HepG2 (cell line): ENCODE data around the gene KEL. TPM values are rescaled to one million over a fixed set of nuclear protein-coding genes. Genes with fewer than 3 reads are reported as not detected.

Experiments used
- ATAC-seq: fragments of 200-7000 bp; cut with Tn5 transposase; 3 replicates; pipeline ENCODE4 v1.9.1; 2020; ENCODE audit warnings: mild to moderate bottlenecking, moderate library complexity
- BruUV-seq: library from RNA; stranded (reverse); fragments of 400-500 nt; replicated peaks from 2 replicates; lab custom pipeline; 2021; lab: Mats Ljungman, UMichigan
- CTCF ChIA-PET: fragments of 300-600 bp; formaldehyde crosslinking; extraction: SDS; loops from one replicate; lab custom pipeline; 2021; ENCODE audit warnings: low total read pairs, inconsistent platforms, low intra/inter-chr PET ratio; lab: Yijun Ruan, JAX
- POLR2A ChIA-PET: fragments of 350-600 bp; sonication (Branson Sonifier 250); formaldehyde crosslinking; loops from one replicate; lab custom pipeline; 2020; ENCODE audit warnings: antibody characterized with exemption, inconsistent platforms; lab: Yijun Ruan, JAX
- DNase-seq: peaks from one replicate; pipeline ENCODE4 v3.0.0-alpha.2; 2015; ENCODE audit warnings: low spot score
- FAIRE-seq: peaks from 3 replicates; lab custom pipeline; 2011; peaks lifted over from hg19 to GRCh38; lab: Jason Lieb, UNC
- H2AFZ ChIP-seq: one replicate; pipeline ENCODE4 v1.6.1; 2011; ENCODE audit warnings: low read length, inconsistent platforms
- H3K27ac ChIP-seq: fragments of 300-600 bp; 3 replicates; pipeline ENCODE4 v1.8.0; 2011; ENCODE audit warnings: mixed run types, mild to moderate bottlenecking, mixed read lengths, low read length, inconsistent platforms; ENCODE audit not compliant: insufficient read depth; ENCODE audit errors: extremely low read length
- H3K27me3 ChIP-seq, 2 experiments: fragments of 200-600 bp in 1 of 2; 2 replicates in 1 of 2; 3 replicates in 1 of 2; pipeline versions ENCODE4 v1.6.0 to v1.8.0; 2011; ENCODE audit warnings: low read length in 2 of 2, mild to moderate bottlenecking in 2 of 2, moderate library complexity in 2 of 2, inconsistent platforms in 1 of 2; ENCODE audit not compliant: insufficient read depth in 2 of 2, control insufficient read depth in 1 of 2
- H3K36me3 ChIP-seq, 2 experiments: fragments of 200-600 bp in 1 of 2; replicated peaks in 1 of 2; 2 replicates in 1 of 2; 3 replicates in 1 of 2; pipeline versions ENCODE4 v1.5.1 to v1.8.0; 2011; ENCODE audit warnings: low read length in 2 of 2, inconsistent platforms in 1 of 2; ENCODE audit not compliant: insufficient read depth in 2 of 2, control insufficient read depth in 1 of 2
- H3K4me1 ChIP-seq: 2 replicates; pipeline ENCODE4 v1.5.1; 2012; ENCODE audit warnings: low read length, inconsistent platforms; ENCODE audit not compliant: insufficient read depth
- H3K4me2 ChIP-seq: 2 replicates; pipeline ENCODE4 v1.6.0; 2011; ENCODE audit warnings: low read depth, low read length, inconsistent platforms
- H3K4me3 ChIP-seq, 3 experiments: fragments of 200-600 bp in 1 of 3; sonication (generic), shearing (Covaris generic) in 1 of 3; replicated peaks in 1 of 3; 2 replicates each; pipeline ENCODE4 v1.5.1; 2011 to 2016; ENCODE audit warnings: low read length in 3 of 3, inconsistent platforms in 2 of 3, low read depth in 2 of 3, mild to moderate bottlenecking in 2 of 3, control low read depth in 1 of 3, mixed read lengths in 1 of 3; ENCODE audit not compliant: insufficient read depth in 1 of 3
- H3K79me2 ChIP-seq: one replicate; pipeline ENCODE4 v1.6.1; 2011; ENCODE audit warnings: low read length, inconsistent platforms; ENCODE audit not compliant: insufficient read depth
- H3K9ac ChIP-seq: 2 replicates; pipeline ENCODE4 v1.6.0; 2011; ENCODE audit warnings: mild to moderate bottlenecking, low read depth, low read length, inconsistent platforms; ENCODE audit not compliant: insufficient read depth
- H3K9me3 ChIP-seq: 2 replicates; pipeline ENCODE4 v1.5.1; 2012; ENCODE audit warnings: mild to moderate bottlenecking, low read length
- H4K20me1 ChIP-seq: 2 replicates; pipeline ENCODE4 v1.6.0; 2011; ENCODE audit warnings: inconsistent platforms, mild to moderate bottlenecking, low read length, moderate library complexity; ENCODE audit not compliant: insufficient read depth
- BORCS8-MEF2B ChIP-seq: sonication (generic); formaldehyde crosslinking; IDR thresholded peaks from 2 replicates; pipeline ENCODE4 v1.8.0; 2022; ENCODE audit warnings: mild to moderate bottlenecking, missing genetic modification reagents
- CBX5 ChIP-seq: sonication (generic); formaldehyde crosslinking; IDR thresholded peaks from 2 replicates; pipeline ENCODE4 v1.4.0; 2020; ENCODE audit warnings: missing genetic modification reagents, borderline replicate concordance
- CEBPG ChIP-seq: IDR thresholded peaks from 2 replicates; pipeline ENCODE4 v1.6.1; 2016
- RNF2 ChIP-seq: fragments of 450-650 bp; conservative IDR thresholded peaks from 2 replicates; pipeline ENCODE4 v1.6.1; 2016; ENCODE audit warnings: low read depth
- ZNF207 ChIP-seq: fragments of 450-650 bp; IDR thresholded peaks from 2 replicates; pipeline ENCODE4 v1.6.1; 2016; ENCODE audit warnings: antibody characterized with exemption, borderline replicate concordance
- WGBS: methylation state at CpG from one replicate; pipeline ENCODE4 v1.1.6; 2017; ENCODE audit warnings: low lambda C conversion rate; 5-methylcytosine and 5-hydroxymethylcytosine counted together
- in situ Hi-C: cut with HindIII; loops from 2 replicates; pipeline ENCODE4 v1.10.0; 2017; ENCODE audit warnings: low pct_unique_long_range_greater_than_20kb; ENCODE audit not compliant: extremely low pct_ligation_motif_present
- intact Hi-C: fragments of 100-400 bp; cut with micrococcal nuclease; formaldehyde crosslinking; loops from one replicate; pipeline ENCODE4 v1.10.0; 2022; ENCODE audit not compliant: unreplicated experiment
- polyA plus RNA-seq, 8 experiments: library from polyadenylated mRNA; depleted of rRNA in 3 of 8; stranded (reverse) in 7 of 8; unstranded in 1 of 8; fragments of >200 nt; fragmentation: Illumina TruSeq in 4 of 8; extraction: Trizol in 4 of 8; gene quantifications; 2 replicates each; pipeline versions ENCODE4 v1.2.1 to v1.2.3, GENCODE V29; 2011 to 2016; ENCODE audit warnings: low read depth in 4 of 8, missing spikeins in 1 of 8, mixed read lengths in 1 of 8; ENCODE audit not compliant: insufficient read depth in 1 of 8
- total RNA-seq, 5 experiments: library from RNA; depleted of rRNA; stranded (reverse); fragments of >200 nt; fragmentation: Illumina TruSeq; extraction: Trizol; gene quantifications; 2 replicates each; pipeline ENCODE4 v1.2.3, GENCODE V29; 2016; ENCODE audit warnings: low read depth in 1 of 5
- TF ChIP-seq, protein P1 (sequence below): sonication (generic); formaldehyde crosslinking; IDR thresholded peaks from 2 replicates; pipeline ENCODE4 v1.4.0; 2020; ENCODE audit warnings: mild to moderate bottlenecking, missing genetic modification reagents
- TF ChIP-seq, protein P2 (sequence below): sonication (generic); formaldehyde crosslinking; IDR thresholded peaks from 2 replicates; pipeline ENCODE4 v1.9.0; 2021; ENCODE audit warnings: missing genetic modification reagents, borderline replicate concordance
- TF ChIP-seq, protein P3 (sequence below): sonication (generic); formaldehyde crosslinking; IDR thresholded peaks from 2 replicates; pipeline ENCODE4 v1.4.0; 2020; ENCODE audit warnings: missing genetic modification reagents

Gene KEL
- total and polyA plus RNA-seq, 2 of the 13 experiments (the other 11 are each of a cell fraction or from before 2014, with no cell fraction given): 0.03 TPM; not detected in 1

DNA sequence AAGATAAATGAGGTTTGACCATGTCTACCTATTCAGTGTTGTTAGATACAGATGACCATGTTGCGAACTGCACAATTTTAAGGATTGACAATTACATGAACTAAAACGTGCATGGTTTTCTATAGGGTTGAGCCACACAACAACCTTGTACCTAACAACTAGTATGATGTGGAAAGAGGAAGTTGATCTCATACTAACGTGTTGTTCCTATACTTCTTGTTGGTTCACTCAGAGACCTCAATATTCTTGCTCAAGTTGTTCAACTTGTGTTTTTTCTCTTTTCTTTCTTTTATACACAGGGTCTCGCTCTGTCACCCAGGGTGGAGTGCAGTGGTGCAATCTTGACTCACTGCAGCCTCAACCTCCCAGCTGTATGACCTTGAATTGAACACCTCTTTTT lies 6.1 kb upstream of the KEL start:
- in situ Hi-C loops: no loop called here
- no peak overlapping the region for H3K27ac ChIP-seq
- H2AFZ ChIP-seq: no peak overlapping the region
- DNase-seq (no peak), FAIRE-seq (no peak), ATAC-seq (no peak)
- no peak overlapping the region for H3K4me2 ChIP-seq
- H3K9me3 ChIP-seq: no peaks in the 10 kb centered on the region
- no peak overlapping the region for H3K4me3 ChIP-seq
- no peaks in the 10 kb centered on the region for H3K4me1 ChIP-seq
- POLR2A ChIA-PET: no interaction called here
- intact Hi-C loops: no loop called here
- H3K27me3 ChIP-seq: 0 out of 5 replicates have a peak, but pooled peaks cover 0 to 3% of the 10 kb centered on the region in 2 experiments
- no TSS peak for BruUV-seq
- 4% methylated on average over 4 of the region's 4 CpGs for WGBS
- H3K79me2 ChIP-seq: no peaks in the 10 kb centered on the region
- CTCF ChIA-PET: no interaction called here
- no peak overlapping the region for H3K9ac ChIP-seq
- no peaks in the 10 kb centered on the region for H4K20me1 ChIP-seq
- H3K36me3 ChIP-seq: no peaks in the 10 kb centered on the region
- TF ChIP-seq CBX5 (CRISPR knock-in tag) (no peak), CEBPG (CRISPR knock-in tag) (no peak)

DNA sequence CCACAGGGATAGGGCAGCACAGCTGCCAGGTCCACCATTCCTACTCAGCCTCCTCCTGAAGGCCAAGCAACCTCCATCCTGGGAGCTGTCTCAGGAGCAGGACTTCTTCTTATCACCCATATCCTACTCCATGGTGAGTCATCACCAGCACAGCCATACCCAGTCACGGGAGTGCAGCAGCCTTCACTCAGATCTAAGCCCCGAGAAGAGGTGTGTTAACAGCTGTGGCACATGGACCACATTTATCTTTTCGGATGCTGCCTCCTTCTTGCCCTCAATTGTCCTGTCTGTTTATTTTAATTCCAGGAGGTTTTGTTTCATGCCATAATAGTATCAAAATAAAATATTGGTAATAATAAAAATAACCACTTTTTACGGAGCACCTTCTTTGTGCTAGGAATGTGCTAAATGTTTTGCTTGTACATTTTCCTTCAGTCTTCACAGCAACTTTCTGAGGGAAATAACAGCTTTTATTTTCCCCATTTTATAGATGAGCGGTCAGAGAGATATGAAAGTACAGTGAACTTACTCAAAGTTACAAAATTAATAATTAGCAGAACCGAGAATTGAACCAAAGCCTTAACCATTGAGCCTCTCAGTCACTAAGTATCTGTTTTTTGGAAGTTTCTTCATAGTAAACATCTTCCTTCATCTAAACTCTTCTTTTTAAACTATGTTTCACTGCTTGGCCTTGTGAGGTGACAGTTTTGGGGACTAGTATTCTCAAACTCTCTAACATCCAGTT lies 2.5 kb upstream of the KEL start:
- H3K27me3 ChIP-seq: 0 out of 5 replicates have a peak, but pooled peaks cover 0 to 3% of the 10 kb centered on the region in 2 experiments
- no peaks in the 10 kb centered on the region for H3K79me2 ChIP-seq
- FAIRE-seq: no peak

More for the DNA sequence above, 2.5 kb upstream of the KEL start:
- CTCF ChIA-PET: no interaction called here
- Histone ChIP-seq H3K36me3 (no peaks in the 10 kb centered on the region), H3K9me3 (no peaks in the 10 kb centered on the region), H3K4me3 (no peak overlapping the region), H4K20me1 (no peaks in the 10 kb centered on the region), H3K4me1 (no peaks in the 10 kb centered on the region), H3K9ac (no peak overlapping the region), H3K27ac (no peak overlapping the region), H3K4me2 (no peak overlapping the region), H2AFZ (no peak overlapping the region)
- intact Hi-C loops (no loop called here), in situ Hi-C loops (no loop called here)
- POLR2A ChIA-PET: no interaction called here
- 26% methylated on average over 6 of the region's 6 CpGs for WGBS
- DNase-seq (no peak), ATAC-seq (no peak)
- no TSS peak for BruUV-seq
- TF ChIP-seq, protein P1, sequence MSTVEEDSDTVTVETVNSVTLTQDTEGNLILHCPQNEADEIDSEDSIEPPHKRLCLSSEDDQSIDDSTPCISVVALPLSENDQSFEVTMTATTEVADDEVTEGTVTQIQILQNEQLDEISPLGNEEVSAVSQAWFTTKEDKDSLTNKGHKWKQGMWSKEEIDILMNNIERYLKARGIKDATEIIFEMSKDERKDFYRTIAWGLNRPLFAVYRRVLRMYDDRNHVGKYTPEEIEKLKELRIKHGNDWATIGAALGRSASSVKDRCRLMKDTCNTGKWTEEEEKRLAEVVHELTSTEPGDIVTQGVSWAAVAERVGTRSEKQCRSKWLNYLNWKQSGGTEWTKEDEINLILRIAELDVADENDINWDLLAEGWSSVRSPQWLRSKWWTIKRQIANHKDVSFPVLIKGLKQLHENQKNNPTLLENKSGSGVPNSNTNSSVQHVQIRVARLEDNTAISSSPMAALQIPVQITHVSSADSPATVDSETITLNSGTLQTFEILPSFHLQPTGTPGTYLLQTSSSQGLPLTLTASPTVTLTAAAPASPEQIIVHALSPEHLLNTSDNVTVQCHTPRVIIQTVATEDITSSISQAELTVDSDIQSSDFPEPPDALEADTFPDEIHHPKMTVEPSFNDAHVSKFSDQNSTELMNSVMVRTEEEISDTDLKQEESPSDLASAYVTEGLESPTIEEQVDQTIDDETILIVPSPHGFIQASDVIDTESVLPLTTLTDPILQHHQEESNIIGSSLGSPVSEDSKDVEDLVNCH (CRISPR knock-in tag): no peak
- TF ChIP-seq BORCS8-MEF2B (CRISPR knock-in tag): no peak
- no peak for TF ChIP-seq ZNF207
- TF ChIP-seq, protein P2, sequence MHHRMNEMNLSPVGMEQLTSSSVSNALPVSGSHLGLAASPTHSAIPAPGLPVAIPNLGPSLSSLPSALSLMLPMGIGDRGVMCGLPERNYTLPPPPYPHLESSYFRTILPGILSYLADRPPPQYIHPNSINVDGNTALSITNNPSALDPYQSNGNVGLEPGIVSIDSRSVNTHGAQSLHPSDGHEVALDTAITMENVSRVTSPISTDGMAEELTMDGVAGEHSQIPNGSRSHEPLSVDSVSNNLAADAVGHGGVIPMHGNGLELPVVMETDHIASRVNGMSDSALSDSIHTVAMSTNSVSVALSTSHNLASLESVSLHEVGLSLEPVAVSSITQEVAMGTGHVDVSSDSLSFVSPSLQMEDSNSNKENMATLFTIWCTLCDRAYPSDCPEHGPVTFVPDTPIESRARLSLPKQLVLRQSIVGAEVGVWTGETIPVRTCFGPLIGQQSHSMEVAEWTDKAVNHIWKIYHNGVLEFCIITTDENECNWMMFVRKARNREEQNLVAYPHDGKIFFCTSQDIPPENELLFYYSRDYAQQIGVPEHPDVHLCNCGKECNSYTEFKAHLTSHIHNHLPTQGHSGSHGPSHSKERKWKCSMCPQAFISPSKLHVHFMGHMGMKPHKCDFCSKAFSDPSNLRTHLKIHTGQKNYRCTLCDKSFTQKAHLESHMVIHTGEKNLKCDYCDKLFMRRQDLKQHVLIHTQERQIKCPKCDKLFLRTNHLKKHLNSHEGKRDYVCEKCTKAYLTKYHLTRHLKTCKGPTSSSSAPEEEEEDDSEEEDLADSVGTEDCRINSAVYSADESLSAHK (CRISPR knock-in tag): no peak
- TF ChIP-seq RNF2: no peak
- TF ChIP-seq, protein P3, sequence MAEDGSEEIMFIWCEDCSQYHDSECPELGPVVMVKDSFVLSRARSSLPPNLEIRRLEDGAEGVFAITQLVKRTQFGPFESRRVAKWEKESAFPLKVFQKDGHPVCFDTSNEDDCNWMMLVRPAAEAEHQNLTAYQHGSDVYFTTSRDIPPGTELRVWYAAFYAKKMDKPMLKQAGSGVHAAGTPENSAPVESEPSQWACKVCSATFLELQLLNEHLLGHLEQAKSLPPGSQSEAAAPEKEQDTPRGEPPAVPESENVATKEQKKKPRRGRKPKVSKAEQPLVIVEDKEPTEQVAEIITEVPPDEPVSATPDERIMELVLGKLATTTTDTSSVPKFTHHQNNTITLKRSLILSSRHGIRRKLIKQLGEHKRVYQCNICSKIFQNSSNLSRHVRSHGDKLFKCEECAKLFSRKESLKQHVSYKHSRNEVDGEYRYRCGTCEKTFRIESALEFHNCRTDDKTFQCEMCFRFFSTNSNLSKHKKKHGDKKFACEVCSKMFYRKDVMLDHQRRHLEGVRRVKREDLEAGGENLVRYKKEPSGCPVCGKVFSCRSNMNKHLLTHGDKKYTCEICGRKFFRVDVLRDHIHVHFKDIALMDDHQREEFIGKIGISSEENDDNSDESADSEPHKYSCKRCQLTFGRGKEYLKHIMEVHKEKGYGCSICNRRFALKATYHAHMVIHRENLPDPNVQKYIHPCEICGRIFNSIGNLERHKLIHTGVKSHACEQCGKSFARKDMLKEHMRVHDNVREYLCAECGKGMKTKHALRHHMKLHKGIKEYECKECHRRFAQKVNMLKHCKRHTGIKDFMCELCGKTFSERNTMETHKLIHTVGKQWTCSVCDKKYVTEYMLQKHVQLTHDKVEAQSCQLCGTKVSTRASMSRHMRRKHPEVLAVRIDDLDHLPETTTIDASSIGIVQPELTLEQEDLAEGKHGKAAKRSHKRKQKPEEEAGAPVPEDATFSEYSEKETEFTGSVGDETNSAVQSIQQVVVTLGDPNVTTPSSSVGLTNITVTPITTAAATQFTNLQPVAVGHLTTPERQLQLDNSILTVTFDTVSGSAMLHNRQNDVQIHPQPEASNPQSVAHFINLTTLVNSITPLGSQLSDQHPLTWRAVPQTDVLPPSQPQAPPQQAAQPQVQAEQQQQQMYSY: no peak
